GM12872 (cell line): ENCODE measurements around the gene LRBA.

Source experiments
- TF ChIP-seq, protein P1 (sequence below): IDR thresholded peaks from 3 replicates; pipeline ENCODE4 v1.5.1; 2011; ENCODE audit warnings: low read depth, mild to moderate bottlenecking, low read length, moderate library complexity; ENCODE audit not compliant: insufficient read depth

The LRBA gene

DNA sequence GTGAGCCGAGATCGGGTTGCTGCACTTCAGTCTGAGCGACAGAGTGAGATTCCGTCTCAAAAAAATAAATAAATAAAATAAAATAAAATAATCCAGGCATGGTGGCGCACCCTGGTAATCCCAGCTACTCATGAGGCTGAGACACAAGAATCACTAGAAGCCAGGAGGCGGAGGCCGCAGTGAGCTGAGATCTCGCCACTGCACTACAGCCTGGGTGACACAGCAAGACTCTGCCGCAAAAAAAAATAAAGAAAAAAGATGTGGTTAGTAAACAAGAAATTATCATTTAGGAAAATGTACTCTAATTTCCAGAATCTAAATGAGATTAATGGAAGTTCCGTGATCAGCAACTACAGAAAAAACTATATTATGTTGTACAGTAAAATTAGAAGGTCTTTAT, 14.5 kb upstream of the LRBA start:
- TF ChIP-seq, protein P1, sequence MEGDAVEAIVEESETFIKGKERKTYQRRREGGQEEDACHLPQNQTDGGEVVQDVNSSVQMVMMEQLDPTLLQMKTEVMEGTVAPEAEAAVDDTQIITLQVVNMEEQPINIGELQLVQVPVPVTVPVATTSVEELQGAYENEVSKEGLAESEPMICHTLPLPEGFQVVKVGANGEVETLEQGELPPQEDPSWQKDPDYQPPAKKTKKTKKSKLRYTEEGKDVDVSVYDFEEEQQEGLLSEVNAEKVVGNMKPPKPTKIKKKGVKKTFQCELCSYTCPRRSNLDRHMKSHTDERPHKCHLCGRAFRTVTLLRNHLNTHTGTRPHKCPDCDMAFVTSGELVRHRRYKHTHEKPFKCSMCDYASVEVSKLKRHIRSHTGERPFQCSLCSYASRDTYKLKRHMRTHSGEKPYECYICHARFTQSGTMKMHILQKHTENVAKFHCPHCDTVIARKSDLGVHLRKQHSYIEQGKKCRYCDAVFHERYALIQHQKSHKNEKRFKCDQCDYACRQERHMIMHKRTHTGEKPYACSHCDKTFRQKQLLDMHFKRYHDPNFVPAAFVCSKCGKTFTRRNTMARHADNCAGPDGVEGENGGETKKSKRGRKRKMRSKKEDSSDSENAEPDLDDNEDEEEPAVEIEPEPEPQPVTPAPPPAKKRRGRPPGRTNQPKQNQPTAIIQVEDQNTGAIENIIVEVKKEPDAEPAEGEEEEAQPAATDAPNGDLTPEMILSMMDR = no peak

GRCh38 chr4:151025759-151026158, 10.7 kb upstream of the LRBA start:
- TF ChIP-seq, protein P1 = no peak

DNA sequence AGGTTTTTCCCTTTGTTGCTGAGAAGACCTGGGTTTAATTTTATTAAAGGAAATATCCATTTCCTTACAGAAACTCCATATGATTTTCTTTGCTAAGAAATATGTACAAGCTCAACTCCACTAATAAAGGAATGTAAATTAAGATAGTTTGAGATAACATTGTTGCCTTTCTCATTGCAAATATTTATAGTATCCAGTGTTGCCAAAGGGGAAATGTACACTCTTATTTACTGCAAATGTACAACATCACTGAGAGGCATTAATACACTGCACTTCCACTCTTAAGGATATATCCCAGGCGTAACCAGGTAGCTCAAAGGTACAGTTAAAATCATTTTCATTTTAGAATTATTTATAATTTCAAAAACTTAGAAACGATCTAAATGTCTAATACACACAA, 7.5 kb upstream of the LRBA start:
- TF ChIP-seq, protein P1 = no peak

DNA sequence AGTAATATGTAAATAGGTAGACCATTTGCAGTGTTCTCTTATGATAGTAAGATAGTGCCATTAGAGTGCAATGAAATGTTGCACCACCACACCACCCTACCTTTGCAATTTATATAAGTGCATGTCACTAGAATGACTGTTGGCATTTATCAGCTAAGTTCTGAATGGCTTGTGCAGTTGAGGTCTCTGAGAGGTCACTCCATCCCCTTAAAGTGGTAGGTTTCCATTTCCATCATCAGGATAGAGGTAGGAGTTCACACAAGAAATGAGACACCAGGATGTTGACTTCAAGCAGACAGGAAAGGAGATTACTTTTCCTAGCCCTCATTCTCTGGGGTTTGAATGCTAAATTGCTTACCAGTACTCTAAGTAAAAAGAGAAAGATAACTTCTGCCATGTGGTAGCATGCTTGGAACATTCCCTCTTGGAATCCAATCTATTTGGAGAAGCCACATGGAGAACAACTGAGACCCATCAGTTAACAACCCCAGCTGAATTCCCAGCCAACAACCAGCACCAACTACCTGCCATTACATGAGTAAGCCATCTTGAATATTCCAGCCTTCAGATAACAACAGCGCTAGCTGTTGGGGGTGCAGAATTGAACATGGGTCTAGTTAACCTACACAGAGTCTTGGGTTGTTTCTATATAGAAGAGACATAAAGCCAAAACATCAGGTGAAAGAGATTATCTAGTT, 6.7 kb upstream of the LRBA start:
- TF ChIP-seq, protein P1 = no peak

- TF ChIP-seq, protein P1 = no peak
Measured at GRCh38 chr4:151015459-151016347, 619 bp upstream of the LRBA start.

DNA sequence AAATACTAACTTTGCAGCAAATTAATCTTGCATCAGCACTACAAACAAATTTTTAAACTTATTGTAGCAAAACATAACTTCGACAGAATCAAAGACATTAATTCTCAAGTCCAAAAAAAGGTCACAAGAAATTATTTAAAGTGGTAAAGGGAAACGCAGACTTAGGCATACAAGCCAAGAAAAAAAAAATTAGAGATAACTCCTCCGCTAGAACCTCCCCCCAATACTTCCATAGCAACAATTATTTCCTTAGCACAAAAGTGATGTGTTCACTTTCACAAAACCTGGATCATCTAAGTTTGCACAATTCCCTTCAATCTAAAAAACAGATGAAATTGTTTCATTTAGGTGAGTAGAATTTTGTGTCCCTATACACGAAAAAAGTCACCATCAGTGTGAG, 1.1 kb downstream of the LRBA start:
- TF ChIP-seq, protein P1 = no peak

DNA sequence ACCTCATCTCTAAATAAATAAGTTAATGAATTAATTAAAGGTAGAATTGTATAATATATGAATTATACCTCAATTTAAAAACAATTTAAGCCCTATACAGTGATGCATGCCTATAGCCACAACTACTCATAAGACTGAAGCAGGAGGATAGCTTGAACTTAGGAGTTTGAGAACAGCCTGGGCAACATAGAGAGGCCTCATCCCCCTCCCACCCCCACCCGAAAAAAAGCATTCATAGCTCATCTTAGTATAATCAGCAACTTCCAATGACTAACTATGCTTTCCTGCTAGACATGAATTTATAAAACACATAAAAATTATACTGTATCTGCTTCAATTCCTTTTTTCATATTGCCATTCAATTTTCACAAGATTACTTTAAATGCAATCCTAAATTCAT, 1.6 kb downstream of the LRBA start:
- TF ChIP-seq, protein P1 = no peak
